ENCODE data around the gene RLN3.

DNA sequence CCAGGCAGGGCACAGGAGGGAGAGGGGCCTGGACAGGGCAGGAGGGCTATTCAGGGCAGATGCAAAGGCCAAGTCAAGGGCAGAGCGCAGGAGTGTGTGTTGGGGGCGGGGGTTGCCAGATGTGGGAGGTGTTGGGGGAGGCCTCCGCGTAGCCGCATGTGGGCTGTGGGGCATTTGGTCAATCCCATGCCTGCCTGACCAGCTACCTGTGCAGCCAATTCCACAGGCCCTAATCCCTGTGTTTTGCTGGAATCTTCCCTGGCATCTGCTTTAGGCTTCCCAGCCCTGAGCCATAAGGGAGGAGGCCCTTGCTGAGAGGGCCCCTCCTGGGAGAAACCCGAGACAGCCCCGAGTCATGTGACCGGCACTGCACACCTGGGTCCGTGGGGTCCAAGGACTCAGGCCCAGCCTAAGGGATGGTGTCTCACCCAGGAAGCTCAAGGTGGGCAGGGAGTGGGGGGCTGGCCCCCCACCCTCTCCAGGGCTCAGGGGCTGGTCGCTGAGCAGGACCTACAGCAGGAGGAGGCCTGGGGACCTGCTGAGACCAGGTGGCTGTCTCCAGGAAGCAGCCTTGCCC, 42.1 kb upstream of the RLN3 start:
- no peak for TF ChIP-seq POLR2A (IDR thresholded peaks at IDR 0.05; ENCODE audit: low read length)
- TF ChIP-seq GATA1 (IDR thresholded peaks at IDR 0.05; ENCODE audit: low read depth, low read length), result no peak

Measured in erythroblast (primary cell).